H9 (cell line): ENCODE measurements around the gene TMEM141. TPM values are rescaled to one million over a fixed set of nuclear protein-coding genes. Genes with fewer than 3 reads are reported as not detected.

Experiments
- DNase-seq: peaks from one replicate; pipeline ENCODE4 v3.0.0-alpha.2; 2017
- H2AFZ ChIP-seq: one replicate; pipeline ENCODE4 v1.6.1; 2013; ENCODE audit warnings: mild to moderate bottlenecking, low read length, control low read depth, moderate library complexity
- H2AK5ac ChIP-seq: 2 replicates; pipeline ENCODE4 v1.6.1; 2013; ENCODE audit warnings: low read length, control low read depth, mixed read lengths; ENCODE audit not compliant: insufficient read length
- H2BK120ac ChIP-seq: one replicate; pipeline ENCODE4 v1.6.1; 2013; ENCODE audit warnings: low read depth, mild to moderate bottlenecking, low read length, control low read depth, inconsistent platforms; ENCODE audit not compliant: poor library complexity, severe bottlenecking
- H2BK12ac ChIP-seq: 2 replicates; pipeline ENCODE4 v1.6.1; 2013; ENCODE audit warnings: low read length, control low read depth, mixed read lengths, low read depth; ENCODE audit not compliant: insufficient read length
- H2BK15ac ChIP-seq: 2 replicates; pipeline ENCODE4 v1.6.1; 2013; ENCODE audit warnings: low read depth, low read length, control low read depth
- H2BK20ac ChIP-seq: one replicate; pipeline ENCODE4 v1.6.1; 2013; ENCODE audit warnings: low read depth, mild to moderate bottlenecking, low read length, control low read depth, inconsistent platforms; ENCODE audit not compliant: poor library complexity, severe bottlenecking
- H2BK5ac ChIP-seq: 2 replicates; pipeline ENCODE4 v1.6.1; 2013; ENCODE audit warnings: low read length, control low read depth, mixed read lengths; ENCODE audit not compliant: insufficient read length
- H3K14ac ChIP-seq: 2 replicates; pipeline ENCODE4 v1.6.1; 2013; ENCODE audit warnings: low read length, control low read depth; ENCODE audit not compliant: insufficient read depth
- H3K18ac ChIP-seq: 2 replicates; pipeline ENCODE4 v1.6.1; 2013; ENCODE audit warnings: low read depth, mild to moderate bottlenecking, mixed read lengths, low read length, control low read depth; ENCODE audit not compliant: insufficient read length
- H3K23ac ChIP-seq: 2 replicates; pipeline ENCODE4 v1.6.1; 2013; ENCODE audit warnings: low read length, control low read depth, mixed read lengths, low read depth; ENCODE audit not compliant: insufficient read length
- H3K23me2 ChIP-seq: 2 replicates; pipeline ENCODE4 v1.6.1; 2013; ENCODE audit warnings: low read depth, mild to moderate bottlenecking, mixed read lengths, low read length, control low read depth; ENCODE audit not compliant: insufficient read length, poor library complexity, severe bottlenecking
- H3K27ac ChIP-seq: 2 replicates; pipeline ENCODE4 v1.5.1; 2013; ENCODE audit warnings: low read length, control low read depth, mixed read lengths, low read depth; ENCODE audit not compliant: insufficient read length
- H3K27me3 ChIP-seq: 2 replicates; pipeline ENCODE4 v1.6.1; 2013; ENCODE audit warnings: low read length, control low read depth, inconsistent platforms; ENCODE audit not compliant: insufficient read depth
- H3K4ac ChIP-seq: 2 replicates; pipeline ENCODE4 v1.6.1; 2013; ENCODE audit warnings: low read depth, mild to moderate bottlenecking, control low read depth, inconsistent platforms, low read length, moderate library complexity
- H3K4me1 ChIP-seq: 2 replicates; pipeline ENCODE4 v1.6.1; 2013; ENCODE audit warnings: low read length, control low read depth, inconsistent platforms; ENCODE audit not compliant: insufficient read depth
- H3K4me2 ChIP-seq: 2 replicates; pipeline ENCODE4 v1.6.1; 2013; ENCODE audit warnings: low read length, control low read depth, mixed read lengths; ENCODE audit not compliant: insufficient read length, insufficient read depth
- H3K56ac ChIP-seq: 2 replicates; pipeline ENCODE4 v1.6.1; 2013; ENCODE audit warnings: low read depth, mild to moderate bottlenecking, mixed read lengths, low read length, control low read depth; ENCODE audit not compliant: insufficient read length
- H3K79me1 ChIP-seq: 2 replicates; pipeline ENCODE4 v1.6.1; 2013; ENCODE audit warnings: low read depth, mild to moderate bottlenecking, moderate library complexity, low read length, control low read depth, inconsistent platforms; ENCODE audit not compliant: insufficient read depth, poor library complexity, severe bottlenecking
- H3K79me2 ChIP-seq: 2 replicates; pipeline ENCODE4 v1.6.1; 2013; ENCODE audit warnings: low read length, control low read depth, inconsistent platforms; ENCODE audit not compliant: insufficient read depth
- H3K9ac ChIP-seq: 2 replicates; pipeline ENCODE4 v1.6.1; 2013; ENCODE audit warnings: low read length, control low read depth, mixed read lengths; ENCODE audit not compliant: insufficient read length; ENCODE audit errors: extremely low read depth
- H3K9me3 ChIP-seq: one replicate; pipeline ENCODE4 v1.6.1; 2013; ENCODE audit warnings: low read depth, low read length, inconsistent platforms; ENCODE audit not compliant: control insufficient read depth
- H3T11ph ChIP-seq: one replicate; pipeline ENCODE4 v1.6.1; 2013; ENCODE audit warnings: mild to moderate bottlenecking, low read length, control low read depth, inconsistent platforms
- H4K20me1 ChIP-seq: one replicate; pipeline ENCODE4 v1.6.1; 2013; ENCODE audit not compliant: control insufficient read depth, insufficient read length, insufficient read depth
- H4K5ac ChIP-seq: 2 replicates; pipeline ENCODE4 v1.6.1; 2013; ENCODE audit warnings: low read depth, mild to moderate bottlenecking, mixed read lengths, low read length, control low read depth; ENCODE audit not compliant: insufficient read length
- H4K8ac ChIP-seq: replicated peaks from 2 replicates; pipeline ENCODE4 v1.6.1; 2013; ENCODE audit warnings: low read length, control low read depth, mixed read lengths, low read depth; ENCODE audit not compliant: insufficient read length
- H4K91ac ChIP-seq: 2 replicates; pipeline ENCODE4 v1.6.1; 2013; ENCODE audit warnings: low read depth, mild to moderate bottlenecking, moderate library complexity, mixed read lengths, low read length, control low read depth; ENCODE audit not compliant: insufficient read length
- H3K27ac Mint-ChIP-seq, 3 experiments: 2 replicates in 2 of 3; 3 replicates in 1 of 3; pipeline ENCODE4 v1.8.0; 2020 to 2021; ENCODE audit warnings: mixed read lengths in 3 of 3, mild to moderate bottlenecking in 1 of 3, moderate library complexity in 1 of 3
- H3K27me3 Mint-ChIP-seq: 2 replicates; pipeline ENCODE4 v1.8.0; 2021; ENCODE audit warnings: low read depth, mild to moderate bottlenecking, moderate library complexity, mixed read lengths
- H3K36me3 Mint-ChIP-seq, 3 experiments: 2 replicates in 2 of 3; 3 replicates in 1 of 3; pipeline ENCODE4 v1.8.0; 2020 to 2021; ENCODE audit warnings: low read depth in 3 of 3, mixed read lengths in 3 of 3; ENCODE audit not compliant: insufficient read depth in 1 of 3
- H3K4me1 Mint-ChIP-seq, 2 experiments: 2 replicates each; pipeline ENCODE4 v1.8.0; 2020; ENCODE audit warnings: mixed read lengths in 2 of 2
- H3K4me3 Mint-ChIP-seq, 2 experiments: 2 replicates in 1 of 2; 3 replicates in 1 of 2; pipeline ENCODE4 v1.8.0; 2020 to 2021; ENCODE audit warnings: mild to moderate bottlenecking in 2 of 2, mixed read lengths in 2 of 2, moderate library complexity in 1 of 2
- H3K9me3 Mint-ChIP-seq, 2 experiments: 2 replicates in 1 of 2; 3 replicates in 1 of 2; pipeline ENCODE4 v1.8.0; 2020; ENCODE audit warnings: mild to moderate bottlenecking in 2 of 2, mixed read lengths in 2 of 2, moderate library complexity in 1 of 2
- CTCF ChIP-seq: fragments of 200-600 bp; sonication (generic); conservative IDR thresholded peaks from 3 replicates; pipeline ENCODE4 v1.8.0; 2021; ENCODE audit warnings: antibody characterized with exemption, mild to moderate bottlenecking
- WGBS: extraction: QIAGEN DNeasy Blood & Tissue Kit; methylation state at CpG from one replicate; pipeline ENCODE4 v1.1.7; 2013; ENCODE audit warnings: missing lambda C conversion rate, low lambda C conversion rate, mixed read lengths; ENCODE audit not compliant: insufficient read length; ENCODE audit errors: extremely low coverage; 5-methylcytosine and 5-hydroxymethylcytosine counted together
- total RNA-seq: library from RNA; stranded (reverse); gene quantifications from 2 replicates; pipeline ENCODE4 v1.2.1, GENCODE V29; 2021

TMEM141 gene
- total RNA-seq, 1 experiment from 2014 or later = 55.2 TPM

- Histone ChIP-seq H4K20me1 (no peaks in the 10 kb centered on the region), H3K27me3 (no peaks in the 10 kb centered on the region), H3K79me2 (no peaks in the 10 kb centered on the region), H2AK5ac (no peak overlapping the region), H3K14ac (no peak overlapping the region; the same call in 1 of the 2 replicates), H2BK5ac (no peak overlapping the region), H3K56ac (no peak overlapping the region), H4K8ac (no peak overlapping the region), H2BK120ac (no peak overlapping the region), H3K9me3 (no peaks in the 10 kb centered on the region), H2BK12ac (no peak overlapping the region), H4K91ac (no peak overlapping the region), H2BK15ac (no peak overlapping the region), H2AFZ (no peak overlapping the region), H3T11ph (no peak overlapping the region), H3K9ac (no peak overlapping the region), H2BK20ac (no peak overlapping the region), H3K23ac (no peak overlapping the region), H3K4me1 (peaks cover 2% of the 10 kb centered on the region; the same call in 1 of the 2 replicates), H4K5ac (no peak overlapping the region), H3K27ac (no peak overlapping the region), H3K4me2 (no peak overlapping the region), H3K23me2 (no peaks in the 10 kb centered on the region), H3K79me1 (no peaks in the 10 kb centered on the region), H3K18ac (no peak overlapping the region), H3K4ac (no peak overlapping the region)
- no peak for DNase-seq
- Mint-ChIP-seq H3K36me3 (peaks cover 0 to 15% (median 15%) of the 10 kb centered on the region in 3 experiments; a peak in 4 of 7 replicates), H3K4me1 (peaks cover 16 to 28% of the 10 kb centered on the region in 2 experiments), H3K4me3 (no peak overlapping the region), H3K27me3 (peaks cover 9% of the 10 kb centered on the region; the same call in 1 of the 2 replicates), H3K9me3 (no peaks in the 10 kb centered on the region), H3K27ac (peak overlapping the region in 2 of 3 experiments; percentile 87 to 93; a peak in 5 of 7 replicates)
- no peak for TF ChIP-seq CTCF
- WGBS = no CpG with 5 or more reads among the region's 36 CpGs
These were observed 48.3 kb downstream of the TMEM141 start for GRCh38 chr9:136839229-136840139.
